Smooth muscle cell (in vitro differentiated cells): ENCODE data around the gene WAPL. TPM values are rescaled to one million over a fixed set of nuclear protein-coding genes. Genes with fewer than 3 reads are reported as not detected.
"Not testable (repeated sequence)": the region's sequence is repeated elsewhere in the genome, so short reads cannot be mapped to it uniquely, and the experiment has no call there.

Experiments used
- DNase-seq: peaks from one replicate; lab custom pipeline; 2025; ENCODE audit not compliant: unreplicated experiment; lab: John Stamatoyannopoulos, UW
- H2AFZ ChIP-seq: fragments of 200-600 bp; sonication (generic); 2 replicates; pipeline ENCODE4 v1.6.0; 2016; ENCODE audit warnings: antibody characterized with exemption, low read depth, mild to moderate bottlenecking
- H3F3A ChIP-seq: fragments of 200-600 bp; sonication (generic); 2 replicates; pipeline ENCODE4 v1.6.0; 2017; ENCODE audit warnings: antibody characterized with exemption, low read depth
- H3K27ac ChIP-seq: fragments of 200-600 bp; sonication (generic); 2 replicates; pipeline ENCODE4 v1.5.1; 2016; ENCODE audit warnings: low read depth, mild to moderate bottlenecking
- H3K27me3 ChIP-seq: fragments of 200-600 bp; sonication (generic); 2 replicates; pipeline ENCODE4 v1.6.1; 2016; ENCODE audit warnings: low read depth, mild to moderate bottlenecking
- H3K36me3 ChIP-seq: fragments of 200-600 bp; sonication (generic); 2 replicates; pipeline ENCODE4 v1.5.1; 2016; ENCODE audit warnings: low read depth
- H3K4me1 ChIP-seq: fragments of 200-600 bp; sonication (generic); 2 replicates; pipeline ENCODE4 v1.5.1; 2016; ENCODE audit warnings: low read depth
- H3K4me2 ChIP-seq: fragments of 200-600 bp; sonication (generic); 2 replicates; pipeline ENCODE4 v1.6.0; 2016; ENCODE audit warnings: mild to moderate bottlenecking
- H3K4me3 ChIP-seq: fragments of 200-600 bp; sonication (generic); 2 replicates; pipeline ENCODE4 v1.5.1; 2016; ENCODE audit warnings: mild to moderate bottlenecking
- H3K79me2 ChIP-seq: fragments of 200-600 bp; sonication (generic); 2 replicates; pipeline ENCODE4 v1.6.0; 2016; ENCODE audit warnings: low read depth, mild to moderate bottlenecking
- H3K9ac ChIP-seq: fragments of 200-600 bp; sonication (generic); 2 replicates; pipeline ENCODE4 v1.6.0; 2016; ENCODE audit warnings: low read depth
- H3K9me3 ChIP-seq: fragments of 200-600 bp; sonication (generic); replicated peaks from 2 replicates; pipeline ENCODE4 v1.5.1; 2016; ENCODE audit warnings: low read depth
- H4K20me1 ChIP-seq: fragments of 200-600 bp; sonication (generic); 2 replicates; pipeline ENCODE4 v1.6.0; 2016; ENCODE audit warnings: low read depth
- CTCF ChIP-seq: fragments of 200-600 bp; sonication (generic); IDR thresholded peaks from 2 replicates; pipeline ENCODE4 v1.5.1; 2017; ENCODE audit warnings: borderline replicate concordance, mild to moderate bottlenecking, antibody characterized with exemption; ENCODE audit not compliant: insufficient read depth, poor library complexity, severe bottlenecking
- WGBS: methylation state at CpG from one replicate; pipeline ENCODE4 v1.1.7; 2016; ENCODE audit warnings: low lambda C conversion rate; 5-methylcytosine and 5-hydroxymethylcytosine counted together
- polyA plus RNA-seq: library from polyadenylated mRNA; unstranded; fragments of >200 nt; fragmentation: Nextera tagmentation; extraction: Ambion mirVana; gene quantifications from 2 replicates; pipeline ENCODE4 v1.2.1, GENCODE V29; 2016
- total RNA-seq: library from RNA; depleted of rRNA; stranded (reverse); fragments of >200 nt; gene quantifications from 2 replicates; pipeline ENCODE4 v1.2.3, GENCODE V29; 2014

WAPL gene
- total and polyA plus RNA-seq, 2 experiments from 2014 or later = 14.0 to 30.5 TPM

- H3K27ac ChIP-seq = no peak overlapping the region
- no peak for TF ChIP-seq CTCF
- no peaks in the 10 kb centered on the region for H4K20me1 ChIP-seq
- H3K36me3 ChIP-seq = no peaks in the 10 kb centered on the region
- H3K4me2 ChIP-seq = peak overlapping the region; percentile 90
- no peaks in the 10 kb centered on the region for H3K9me3 ChIP-seq
- 27% methylated on average over 39 of the region's 40 CpGs for WGBS
- H3K4me1 ChIP-seq = no peaks in the 10 kb centered on the region
- H3K4me3 ChIP-seq = peak overlapping the region; percentile 56
- no peak for DNase-seq
- no peak overlapping the region for H3K9ac ChIP-seq
- H3K79me2 ChIP-seq = no peaks in the 10 kb centered on the region
- peak overlapping the region; percentile 30 for H2AFZ ChIP-seq
- no peaks in the 10 kb centered on the region for H3K27me3 ChIP-seq
- H3F3A ChIP-seq = no peaks in the 10 kb centered on the region
Observed at GRCh38 chr10:86536294-86536861, 14.8 kb upstream of the WAPL start.

GRCh38 chr10:86535132-86535882, 13.7 kb upstream of the WAPL start:
- no peak for DNase-seq
- no peak for TF ChIP-seq CTCF
- no peaks in the 10 kb centered on the region for H3K79me2 ChIP-seq
- H3F3A ChIP-seq = no peaks in the 10 kb centered on the region
- H3K4me2 ChIP-seq = peak overlapping the region; percentile 90
- H3K27me3 ChIP-seq = no peaks in the 10 kb centered on the region
- no peaks in the 10 kb centered on the region for H3K9me3 ChIP-seq
- no peak overlapping the region for H3K27ac ChIP-seq
- WGBS = 21% methylated on average over 44 of the region's 47 CpGs
- no peaks in the 10 kb centered on the region for H3K4me1 ChIP-seq
- H2AFZ ChIP-seq = peak overlapping the region; percentile 88
- no peak overlapping the region for H3K9ac ChIP-seq
- H3K36me3 ChIP-seq = no peaks in the 10 kb centered on the region
- H4K20me1 ChIP-seq = no peaks in the 10 kb centered on the region
- H3K4me3 ChIP-seq = peak overlapping the region; percentile 56

- no peak for TF ChIP-seq CTCF
- no peak overlapping the region for H3K4me3 ChIP-seq
- H4K20me1 ChIP-seq = no peaks in the 10 kb centered on the region
- no peak overlapping the region for H3K9ac ChIP-seq
- no peaks in the 10 kb centered on the region for H3K36me3 ChIP-seq
- H3F3A ChIP-seq = no peaks in the 10 kb centered on the region
- H3K4me1 ChIP-seq = no peaks in the 10 kb centered on the region
- H3K27ac ChIP-seq = no peak overlapping the region
- no peaks in the 10 kb centered on the region for H3K79me2 ChIP-seq
- no peaks in the 10 kb centered on the region for H3K9me3 ChIP-seq
- WGBS = 92% methylated on average over 2 of the region's 2 CpGs
- no peak for DNase-seq
- no peak overlapping the region for H2AFZ ChIP-seq
- H3K4me2 ChIP-seq = no peak overlapping the region
- no peaks in the 10 kb centered on the region for H3K27me3 ChIP-seq
Observed at GRCh38 chr10:86533328-86533727, 11.7 kb upstream of the WAPL start.

GRCh38 chr10:86528736-86529135, 7.1 kb upstream of the WAPL start:
- not testable (repeated sequence) for H3K9me3 ChIP-seq, H4K20me1 ChIP-seq, H3K79me2 ChIP-seq, H3K9ac ChIP-seq, H3K27me3 ChIP-seq, DNase-seq, H3K27ac ChIP-seq, H2AFZ ChIP-seq, H3K36me3 ChIP-seq, H3K4me3 ChIP-seq, H3K4me1 ChIP-seq, H3F3A ChIP-seq, H3K4me2 ChIP-seq
- 93% methylated on average over 3 of the region's 3 CpGs for WGBS
